ENCODE measurements around the gene STBD1. TPM values are rescaled to one million over a fixed set of nuclear protein-coding genes. Genes with fewer than 3 reads are reported as not detected.

The STBD1 gene
- total RNA-seq, 4 donors from 2014 or later = 1.8 to 3.8 (median 2.4) TPM

DNA sequence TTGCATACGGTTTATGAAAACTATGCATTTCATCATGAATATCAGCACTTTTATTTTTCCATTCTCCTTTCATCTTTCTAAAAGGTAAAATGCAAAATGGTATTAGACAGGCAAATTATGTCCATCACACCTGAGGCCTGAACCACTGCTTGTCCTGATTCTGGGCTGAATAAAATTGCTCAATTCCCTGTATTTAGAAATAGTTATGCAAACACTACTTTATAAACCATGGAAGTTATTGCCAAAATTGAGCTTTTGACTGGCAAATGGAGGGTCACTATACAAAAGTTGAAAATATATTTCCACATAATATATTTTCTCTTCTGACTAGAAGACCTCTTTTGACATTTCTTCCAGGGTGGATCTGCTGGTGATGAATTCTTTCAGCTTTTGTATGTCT lies 34.0 kb upstream of the STBD1 start:
- Histone ChIP-seq H3K4me3 (no peak overlapping the region), H3K9me3 (no peaks in the 10 kb centered on the region), H3K36me3 (no peaks in the 10 kb centered on the region), H3K4me1 (no peaks in the 10 kb centered on the region), H3K27ac (no peak overlapping the region), H3K27me3 (no peaks in the 10 kb centered on the region)
- no peak for DNase-seq
- TF ChIP-seq, protein P1, sequence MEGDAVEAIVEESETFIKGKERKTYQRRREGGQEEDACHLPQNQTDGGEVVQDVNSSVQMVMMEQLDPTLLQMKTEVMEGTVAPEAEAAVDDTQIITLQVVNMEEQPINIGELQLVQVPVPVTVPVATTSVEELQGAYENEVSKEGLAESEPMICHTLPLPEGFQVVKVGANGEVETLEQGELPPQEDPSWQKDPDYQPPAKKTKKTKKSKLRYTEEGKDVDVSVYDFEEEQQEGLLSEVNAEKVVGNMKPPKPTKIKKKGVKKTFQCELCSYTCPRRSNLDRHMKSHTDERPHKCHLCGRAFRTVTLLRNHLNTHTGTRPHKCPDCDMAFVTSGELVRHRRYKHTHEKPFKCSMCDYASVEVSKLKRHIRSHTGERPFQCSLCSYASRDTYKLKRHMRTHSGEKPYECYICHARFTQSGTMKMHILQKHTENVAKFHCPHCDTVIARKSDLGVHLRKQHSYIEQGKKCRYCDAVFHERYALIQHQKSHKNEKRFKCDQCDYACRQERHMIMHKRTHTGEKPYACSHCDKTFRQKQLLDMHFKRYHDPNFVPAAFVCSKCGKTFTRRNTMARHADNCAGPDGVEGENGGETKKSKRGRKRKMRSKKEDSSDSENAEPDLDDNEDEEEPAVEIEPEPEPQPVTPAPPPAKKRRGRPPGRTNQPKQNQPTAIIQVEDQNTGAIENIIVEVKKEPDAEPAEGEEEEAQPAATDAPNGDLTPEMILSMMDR (IDR thresholded peaks at IDR 0.05) = no peak
- TF ChIP-seq POLR2A (IDR thresholded peaks at IDR 0.05) = no peak
- 31 to 79% methylated on average over 1 of the region's 1 CpG for WGBS, 2 donors
- intact Hi-C loops (cut with DNase I) = no loop called here

DNA sequence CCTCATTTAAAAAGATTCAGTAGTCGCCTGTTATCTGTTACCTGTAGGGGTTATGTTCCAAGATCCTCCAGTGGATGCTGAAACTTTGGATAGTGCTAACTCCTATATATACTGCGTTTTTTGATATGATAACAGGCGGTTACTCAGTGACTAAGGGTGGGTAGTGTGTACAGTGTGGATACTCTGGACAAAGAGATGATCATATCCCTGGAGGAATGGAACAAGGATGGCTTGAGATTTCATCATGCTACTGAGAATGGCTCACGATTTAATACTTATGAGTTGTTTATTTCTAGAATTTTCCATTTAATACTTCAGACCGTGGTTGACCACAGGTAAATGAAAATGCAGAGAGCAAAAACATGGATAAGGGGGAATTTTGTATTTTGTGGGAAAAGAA lies 33.5 kb upstream of the STBD1 start:
- no peak overlapping the region for H3K4me3 ChIP-seq
- WGBS, 2 donors = 77 to 83% methylated on average over 5 of the region's 5 CpGs
- TF ChIP-seq POLR2A (IDR thresholded peaks at IDR 0.05) = no peak
- H3K27me3 ChIP-seq = no peaks in the 10 kb centered on the region
- intact Hi-C loops (cut with DNase I) = no loop called here
- H3K4me1 ChIP-seq = no peaks in the 10 kb centered on the region
- DNase-seq = no peak
- H3K9me3 ChIP-seq = no peaks in the 10 kb centered on the region
- H3K27ac ChIP-seq = no peak overlapping the region
- no peaks in the 10 kb centered on the region for H3K36me3 ChIP-seq

DNA sequence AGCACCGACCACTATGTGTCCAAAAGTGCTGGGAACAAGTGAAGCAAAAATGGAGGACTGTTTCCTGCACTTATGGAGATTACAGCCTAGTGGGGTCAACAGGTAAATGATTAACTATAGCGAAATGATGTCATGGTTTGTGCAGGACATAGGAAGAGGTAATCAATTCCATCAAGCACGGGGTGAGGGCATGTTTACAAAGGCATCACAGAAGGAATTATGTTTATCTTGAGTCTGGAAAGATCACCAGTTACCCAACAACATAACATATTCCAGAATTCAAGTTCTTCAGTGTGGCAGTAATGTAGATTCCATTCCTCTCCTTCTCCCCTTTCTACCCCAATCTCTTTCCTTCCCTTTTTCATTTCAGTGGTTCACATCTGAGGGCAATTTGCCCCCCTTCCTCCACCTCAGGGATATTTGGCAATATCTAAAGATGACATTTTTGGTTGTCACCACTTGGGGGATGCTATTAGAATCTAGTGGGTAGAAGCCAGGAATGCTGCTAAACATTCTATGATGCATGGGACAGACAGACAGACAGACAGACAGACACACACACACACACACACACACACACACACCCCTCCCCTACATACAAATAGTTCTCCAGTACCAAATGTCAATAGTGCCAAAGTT lies 30.9 kb upstream of the STBD1 start:
- no peak overlapping the region for H3K4me3 ChIP-seq
- H3K27ac ChIP-seq = no peak overlapping the region
- no peaks in the 10 kb centered on the region for H3K36me3 ChIP-seq
- no peak for DNase-seq
- no peaks in the 10 kb centered on the region for H3K9me3 ChIP-seq
- H3K4me1 ChIP-seq = no peaks in the 10 kb centered on the region
- WGBS, 2 donors = 65 to 76% methylated on average over 3 of the region's 3 CpGs
- intact Hi-C loops (cut with DNase I) = no loop called here
- H3K27me3 ChIP-seq = no peaks in the 10 kb centered on the region
- TF ChIP-seq, protein P1 (IDR thresholded peaks at IDR 0.05) = no peak
- TF ChIP-seq POLR2A (IDR thresholded peaks at IDR 0.05) = no peak

DNA sequence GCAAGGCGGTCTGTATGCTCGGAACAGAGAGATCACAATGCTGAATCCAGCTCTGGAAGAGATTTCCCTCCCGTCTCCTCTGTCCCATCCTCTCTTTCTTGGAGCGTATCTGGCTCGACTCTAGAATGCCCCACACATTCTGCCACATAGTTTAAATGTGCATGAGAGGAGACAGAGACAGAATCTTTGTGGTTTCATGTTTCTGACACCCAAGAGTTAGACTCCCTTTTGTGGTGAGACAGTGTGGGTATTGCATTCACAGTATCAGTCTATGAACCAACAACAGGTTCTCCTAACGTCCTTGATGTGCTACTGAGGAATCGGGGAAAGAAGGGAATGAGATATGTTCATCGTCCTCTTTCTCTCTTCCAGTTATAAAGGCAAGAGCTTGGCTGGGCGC lies 29.7 kb upstream of the STBD1 start:
- Histone ChIP-seq H3K4me3 (no peak overlapping the region), H3K27ac (no peak overlapping the region), H3K4me1 (no peaks in the 10 kb centered on the region), H3K36me3 (no peaks in the 10 kb centered on the region), H3K27me3 (no peaks in the 10 kb centered on the region), H3K9me3 (no peaks in the 10 kb centered on the region)
- TF ChIP-seq, protein P1 (IDR thresholded peaks at IDR 0.05) = no peak
- TF ChIP-seq POLR2A (IDR thresholded peaks at IDR 0.05) = no peak
- intact Hi-C loops (cut with DNase I) = no loop called here
- DNase-seq = no peak
- WGBS, 2 donors = 89 to 93% methylated on average over 9 of the region's 9 CpGs

DNA sequence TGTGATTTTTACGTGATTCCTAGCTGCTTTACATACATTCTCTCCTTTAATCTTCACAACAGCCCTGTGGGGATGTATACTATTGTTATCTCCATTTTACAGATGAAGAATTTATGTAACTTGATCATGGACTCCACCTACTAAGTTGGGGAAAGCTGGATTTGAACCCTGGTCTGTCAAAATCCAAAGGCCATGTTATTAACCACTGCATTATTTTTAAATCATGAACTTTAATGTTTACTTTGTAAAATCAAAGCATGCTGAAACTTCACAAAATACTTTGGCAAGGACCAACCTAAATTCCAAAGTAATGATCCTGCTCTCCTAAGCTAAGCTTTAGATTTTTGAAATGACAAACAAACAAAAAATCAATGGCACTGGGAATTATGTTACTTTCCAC lies 28.9 kb upstream of the STBD1 start:
- intact Hi-C loops (cut with DNase I) = no loop called here
- TF ChIP-seq POLR2A (IDR thresholded peaks at IDR 0.05) = no peak
- 39 to 70% methylated on average over 1 of the region's 1 CpG for WGBS, 2 donors

DNA sequence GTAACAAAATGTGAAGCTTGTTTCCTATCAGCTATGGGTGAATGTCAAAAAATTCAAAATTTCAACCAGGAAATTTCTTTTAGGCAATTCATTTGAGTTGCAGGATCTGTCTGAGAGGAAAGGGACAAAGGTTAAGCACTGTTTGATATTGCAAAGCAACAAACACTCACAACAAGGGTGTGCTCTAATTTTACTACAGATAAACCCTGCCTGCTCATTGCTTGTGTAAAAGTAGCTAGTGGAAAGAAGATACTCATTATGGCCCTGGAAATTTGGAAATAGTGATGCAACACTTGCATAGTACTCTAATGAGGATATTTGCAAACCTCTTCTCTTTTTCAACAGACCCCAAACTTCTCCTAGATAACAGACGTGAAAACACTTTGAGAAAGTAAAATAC lies 27.9 kb upstream of the STBD1 start:
- H3K36me3 ChIP-seq = no peaks in the 10 kb centered on the region
- H3K4me3 ChIP-seq = no peak overlapping the region
- H3K27me3 ChIP-seq = no peaks in the 10 kb centered on the region
- H3K4me1 ChIP-seq = no peaks in the 10 kb centered on the region
- intact Hi-C loops (cut with DNase I) = no loop called here
- no peaks in the 10 kb centered on the region for H3K9me3 ChIP-seq
- no peak for DNase-seq
- H3K27ac ChIP-seq = no peak overlapping the region
- no peak for TF ChIP-seq POLR2A (IDR thresholded peaks at IDR 0.05)
- TF ChIP-seq, protein P1 (IDR thresholded peaks at IDR 0.05) = no peak
- WGBS, 2 donors = 57 to 59% methylated on average over 1 of the region's 1 CpG

More for the DNA sequence above, 28.9 kb upstream of the STBD1 start:
- DNase-seq = no peak
- H3K4me1 ChIP-seq = no peaks in the 10 kb centered on the region
- no peak overlapping the region for H3K27ac ChIP-seq
- H3K9me3 ChIP-seq = no peaks in the 10 kb centered on the region
- H3K4me3 ChIP-seq = no peak overlapping the region
- no peaks in the 10 kb centered on the region for H3K27me3 ChIP-seq
- H3K36me3 ChIP-seq = no peaks in the 10 kb centered on the region

All from esophagus squamous epithelium (tissue), 5 donors.